GM19099 (cell line): ENCODE data around the gene PEX14.

Source experiments
- POLR2A ChIP-seq: IDR thresholded peaks from 3 replicates; pipeline ENCODE4 v1.6.1; 2011; ENCODE audit warnings: low read depth; ENCODE audit not compliant: insufficient read length; ENCODE audit errors: extremely low read depth

PEX14 gene

DNA sequence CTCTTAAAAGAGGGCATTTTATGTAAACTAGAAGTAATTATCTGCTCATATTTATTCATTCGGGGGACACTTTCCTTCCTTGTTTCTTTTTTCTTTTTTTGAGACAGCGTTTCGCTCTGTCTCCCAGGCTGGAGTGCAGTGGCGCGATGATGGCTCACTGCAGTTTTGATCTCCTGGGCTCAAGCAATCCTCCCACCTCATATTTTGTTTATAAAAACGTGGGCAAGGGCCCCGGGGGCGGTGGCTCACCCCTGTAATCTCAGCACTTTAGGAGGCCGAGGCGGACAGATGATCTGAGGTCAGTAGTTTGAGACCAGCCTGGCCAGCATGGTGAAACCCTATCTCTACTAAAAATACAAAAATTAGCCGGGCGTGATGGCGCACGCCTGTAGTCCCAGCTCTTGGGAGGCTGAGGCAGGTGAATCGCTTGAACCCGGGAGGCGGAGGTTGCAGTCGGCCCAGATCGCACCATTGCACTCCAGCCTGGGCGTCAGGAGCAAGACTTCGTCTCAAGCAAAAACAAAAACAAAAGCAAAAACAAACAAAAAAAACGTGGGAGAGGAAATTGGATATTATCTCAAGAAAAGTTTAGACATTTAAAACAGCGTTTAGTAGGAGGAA lies 1.5 kb upstream of the PEX14 start:
- no peak for TF ChIP-seq POLR2A

DNA sequence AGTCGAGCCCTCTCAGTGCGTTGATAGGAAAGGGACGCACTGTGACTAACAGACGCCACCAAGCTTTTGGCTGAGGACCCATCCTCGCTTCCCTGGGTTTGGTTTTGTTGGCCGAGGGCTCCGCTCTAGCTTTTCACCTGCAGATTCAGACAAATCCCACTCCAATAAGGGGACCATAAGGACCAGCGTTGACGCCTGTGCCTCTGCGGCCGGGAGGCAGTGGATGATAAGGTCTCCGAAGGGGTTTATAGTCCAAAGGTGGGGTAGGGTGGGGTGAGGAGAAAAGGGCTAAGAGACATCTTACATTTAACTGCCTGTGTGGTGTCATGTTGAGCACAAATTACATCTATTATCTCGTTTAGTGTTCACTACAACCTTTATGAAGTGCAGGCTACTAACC lies 760 bp downstream of the PEX14 start:
- no peak for TF ChIP-seq POLR2A

DNA sequence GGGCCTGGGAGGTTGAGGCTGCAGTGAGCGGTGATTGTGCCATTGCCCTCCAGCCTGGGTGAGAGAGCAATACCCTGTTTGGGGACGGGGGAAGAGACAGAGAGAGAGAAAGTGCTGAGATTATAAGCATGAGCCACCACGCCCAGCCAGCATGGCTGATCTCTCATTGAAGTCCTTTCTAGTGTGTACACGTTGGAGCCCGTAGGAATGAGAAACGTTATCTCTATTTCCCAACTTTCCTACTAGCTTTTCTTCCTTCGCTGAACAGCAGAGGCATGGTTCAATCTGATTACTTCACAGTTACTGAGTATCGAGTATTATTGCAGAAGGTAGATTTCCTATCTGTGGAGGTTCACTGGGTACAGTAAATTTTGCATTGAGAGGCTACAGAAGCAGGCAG lies 4.5 kb downstream of the PEX14 start:
- no peak for TF ChIP-seq POLR2A

DNA sequence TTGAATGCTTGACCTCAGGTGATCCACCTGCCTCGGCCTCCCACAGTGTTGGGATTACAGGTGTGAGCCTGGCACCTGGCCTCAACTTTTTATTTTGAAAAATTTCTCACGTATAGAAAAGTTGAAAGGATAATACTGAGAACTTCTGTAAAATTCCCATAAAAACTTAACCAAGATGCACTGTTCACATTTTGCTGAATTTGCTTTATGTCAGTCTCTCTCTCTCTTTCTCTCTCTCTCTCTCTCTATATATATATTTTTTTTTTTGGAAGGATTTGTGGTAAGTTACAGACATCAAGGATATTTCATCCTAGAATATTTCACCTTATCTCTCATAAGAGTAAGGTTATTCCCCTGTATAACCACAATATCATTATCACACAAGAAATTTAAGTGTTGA lies 5.9 kb downstream of the PEX14 start:
- no peak for TF ChIP-seq POLR2A

DNA sequence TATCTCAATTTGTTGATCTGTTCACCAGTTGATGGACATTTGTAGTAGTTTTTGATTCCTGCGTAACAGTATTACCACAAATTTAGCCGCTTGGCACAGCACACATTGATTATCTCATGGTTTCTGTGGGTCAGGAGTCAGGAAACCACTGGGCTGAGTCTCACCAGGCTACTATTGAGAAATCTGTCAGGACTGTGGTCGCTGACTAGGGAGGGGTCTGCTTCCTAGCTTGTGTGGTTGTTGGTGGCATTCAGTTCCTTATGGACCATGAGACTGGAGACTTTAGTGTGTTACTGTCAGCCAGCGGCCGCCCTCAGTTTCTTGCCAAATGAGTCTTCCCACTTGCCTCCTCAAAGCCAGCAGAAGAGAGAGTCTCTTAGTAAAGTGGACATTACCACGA lies 9.8 kb downstream of the PEX14 start:
- TF ChIP-seq POLR2A: no peak

DNA sequence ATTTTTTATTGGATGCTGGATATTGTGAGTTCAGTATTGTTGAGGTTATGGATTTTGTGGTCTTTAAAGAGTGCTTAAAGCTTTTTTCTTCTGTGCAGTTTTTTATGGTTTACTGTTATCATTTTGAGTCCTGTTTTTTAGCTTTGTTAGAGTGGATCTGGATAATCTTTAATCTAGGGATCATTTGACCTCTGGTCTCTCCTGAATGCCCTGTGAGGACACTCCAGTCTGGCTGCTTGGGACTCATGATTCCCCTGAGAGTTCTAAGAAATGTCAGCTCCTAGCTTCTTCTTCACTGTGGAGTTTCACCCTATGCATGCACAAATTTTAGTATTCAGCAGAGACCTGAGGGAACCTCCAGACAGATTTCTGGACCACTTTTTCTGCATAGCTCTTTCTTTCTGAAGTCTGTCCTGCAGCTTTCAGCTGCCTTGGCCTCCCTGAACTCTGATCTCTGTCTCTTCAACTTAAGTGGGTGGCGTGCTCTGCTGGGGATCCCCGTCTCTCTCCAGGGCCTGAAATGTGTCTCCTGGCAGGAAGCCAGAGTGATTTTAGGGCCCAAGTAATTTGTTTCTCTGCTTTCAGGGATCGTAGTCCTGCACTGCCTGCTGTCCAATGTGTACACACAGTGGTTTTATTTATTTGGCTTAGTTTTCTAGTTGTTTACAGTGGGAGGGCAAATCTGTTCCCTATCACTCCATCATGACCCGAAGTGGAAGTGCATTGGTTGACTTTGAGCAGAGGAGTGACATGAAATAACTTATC lies 14.7 kb downstream of the PEX14 start:
- TF ChIP-seq POLR2A: no peak

DNA sequence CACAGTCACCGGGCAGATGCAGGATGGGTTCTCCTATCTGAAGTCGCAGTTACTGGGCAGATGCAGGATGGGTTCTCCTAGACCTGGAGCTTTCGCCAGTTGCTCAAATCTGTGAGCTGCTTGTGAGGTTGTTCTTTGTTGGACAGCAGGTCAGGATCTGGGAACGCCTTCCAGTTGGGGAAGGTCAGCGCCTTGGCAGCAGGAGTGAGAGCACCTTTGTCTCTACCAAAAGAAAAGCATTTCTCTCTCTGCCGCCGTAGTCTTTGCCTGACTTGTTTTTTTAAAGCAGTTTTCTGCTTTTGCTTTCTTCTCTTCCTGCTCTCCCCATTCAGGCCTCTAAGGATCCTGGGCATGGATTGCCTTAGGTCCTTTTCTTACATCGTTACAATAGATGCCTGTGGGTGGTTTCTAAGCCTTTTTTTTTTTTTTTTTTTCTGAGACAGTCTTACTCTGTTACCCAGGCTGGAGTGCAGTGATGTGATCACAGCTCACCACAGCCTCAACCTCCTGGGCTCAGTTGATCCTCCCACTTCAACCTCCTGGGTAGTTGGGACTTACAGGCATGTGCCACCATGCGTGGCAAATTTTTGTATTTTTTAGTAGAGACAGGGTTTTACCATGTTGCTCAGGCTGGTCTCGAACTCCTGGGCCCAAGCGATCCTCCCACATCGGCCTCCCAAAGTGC lies 15.7 kb downstream of the PEX14 start:
- no peak for TF ChIP-seq POLR2A

DNA sequence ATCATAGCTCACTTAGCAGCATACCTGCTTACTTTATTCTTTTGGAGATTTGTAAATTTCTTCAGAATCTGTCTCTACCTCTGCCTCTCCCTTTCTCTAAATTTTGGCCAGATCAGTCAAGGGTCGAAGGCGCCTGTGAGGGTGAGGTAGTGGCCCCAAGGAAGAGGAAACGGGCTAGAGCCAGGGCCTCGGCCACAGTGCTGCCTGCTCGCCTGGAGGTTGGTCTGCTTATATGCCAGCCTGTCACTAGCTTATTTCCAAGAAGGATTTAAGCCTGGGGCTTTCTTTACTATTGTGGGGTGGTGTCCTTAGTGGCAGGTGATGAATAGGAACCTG lies 19.6 kb downstream of the PEX14 start:
- no peak for TF ChIP-seq POLR2A

DNA sequence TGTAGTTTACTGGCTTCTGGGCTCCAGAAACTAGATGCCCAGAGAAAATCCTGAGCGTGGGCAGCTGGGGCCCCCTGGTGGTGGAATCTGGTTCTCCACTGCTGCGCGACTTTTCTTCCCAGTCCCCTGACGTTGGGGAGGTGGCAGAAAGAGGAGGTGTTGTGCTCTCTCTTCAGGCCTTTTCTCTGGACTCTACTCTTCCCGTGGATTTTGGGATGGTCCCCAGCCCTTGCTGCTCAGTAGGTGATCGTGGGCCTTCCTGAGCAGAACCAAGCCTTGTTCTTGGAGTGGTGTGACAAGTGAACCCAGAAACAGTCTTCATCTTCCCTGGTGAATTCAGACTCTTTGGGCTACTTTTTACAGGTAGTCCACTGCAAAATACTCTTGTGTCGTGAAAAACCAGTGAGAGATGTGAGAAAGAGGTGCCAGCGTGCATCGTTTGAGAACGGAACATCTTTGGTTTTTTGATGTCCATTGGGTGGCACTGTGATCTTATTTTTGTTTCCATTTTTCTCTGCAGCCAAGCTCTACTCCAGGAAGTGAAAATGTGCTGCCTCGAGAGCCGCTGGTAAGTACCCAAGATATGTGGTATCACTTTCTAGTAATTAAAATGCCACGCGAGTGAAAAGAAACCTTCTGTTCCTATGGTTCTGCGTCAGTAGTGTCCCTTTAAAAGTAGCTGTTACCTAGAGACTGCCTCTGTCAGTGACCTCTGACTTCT lies 20.2 kb downstream of the PEX14 start:
- no peak for TF ChIP-seq POLR2A

DNA sequence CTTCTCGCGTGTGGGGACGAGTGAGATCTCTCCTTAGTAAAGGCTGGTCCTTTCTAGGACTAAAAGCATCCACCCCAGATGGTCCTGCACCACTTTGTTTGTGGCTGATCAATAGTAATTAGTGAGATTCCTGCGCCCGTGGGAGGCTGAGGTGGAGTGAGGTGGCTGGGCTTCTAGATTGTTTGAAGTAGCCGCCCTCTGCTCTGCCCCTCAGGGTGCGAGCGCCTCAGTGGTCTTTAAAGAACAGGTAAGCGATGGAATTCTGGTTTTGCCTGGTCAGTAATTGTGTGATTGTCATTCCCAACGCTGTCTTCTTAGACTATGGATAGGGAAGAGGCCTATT lies 20.7 kb downstream of the PEX14 start:
- no peak for TF ChIP-seq POLR2A

DNA sequence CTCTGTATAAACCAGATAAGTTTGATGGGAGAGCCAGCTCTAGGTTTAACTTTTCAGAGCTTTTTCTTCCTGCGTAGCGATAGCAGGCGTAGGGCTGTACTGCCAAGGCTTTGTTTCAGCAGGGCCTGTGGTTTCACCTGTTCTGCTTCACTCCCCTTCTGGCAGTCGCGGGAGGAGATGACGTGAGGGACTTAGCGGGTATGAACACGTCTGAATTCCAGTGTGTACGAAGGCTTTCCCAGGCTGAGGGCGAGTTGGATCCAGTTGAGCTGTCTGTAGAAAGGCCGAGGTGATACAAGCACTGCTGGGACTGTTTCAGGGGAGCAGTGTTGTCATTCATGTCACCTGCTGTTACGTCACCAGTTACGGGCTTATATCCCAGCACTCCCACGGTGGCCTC lies 21.2 kb downstream of the PEX14 start:
- no peak for TF ChIP-seq POLR2A

DNA sequence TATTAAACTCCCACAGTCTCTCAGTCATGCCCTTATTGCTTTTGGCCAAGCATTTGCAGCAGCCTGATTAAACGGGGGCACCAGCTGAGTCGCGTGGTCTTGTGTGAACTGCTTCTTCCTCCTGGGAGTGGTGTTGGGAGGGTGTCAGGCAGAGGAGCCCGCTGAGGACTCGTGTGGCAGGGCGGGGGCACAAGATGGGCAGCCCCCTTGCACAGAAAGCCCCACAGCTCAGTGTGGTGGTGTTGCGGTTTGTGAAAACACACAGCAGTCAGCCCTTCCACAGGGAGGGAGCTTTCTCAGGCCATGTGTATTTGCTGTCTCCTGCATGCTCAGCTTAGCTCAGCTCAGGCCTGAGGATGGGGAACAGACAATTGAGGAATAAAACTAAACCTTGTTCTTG lies 22.4 kb downstream of the PEX14 start:
- no peak for TF ChIP-seq POLR2A

DNA sequence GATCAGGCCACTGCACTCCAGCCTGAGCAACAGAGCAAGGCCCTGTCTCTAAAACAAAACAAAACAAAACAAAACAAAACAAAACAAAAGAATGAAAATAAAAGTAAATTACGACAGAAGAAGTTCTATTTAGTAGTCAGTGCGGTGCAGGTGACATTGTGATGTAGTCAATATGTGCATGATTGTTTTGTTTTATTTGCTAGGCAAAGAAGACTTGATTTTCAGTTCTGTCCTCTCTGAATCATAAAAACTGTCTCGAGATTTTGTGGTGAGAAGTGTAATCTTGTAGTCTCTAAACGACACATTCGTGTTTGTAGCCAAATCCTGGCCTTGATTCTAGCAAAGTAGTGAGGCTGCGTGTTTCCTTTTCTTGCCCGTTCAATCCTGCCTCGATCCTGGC lies 23.5 kb downstream of the PEX14 start:
- TF ChIP-seq POLR2A: no peak

DNA sequence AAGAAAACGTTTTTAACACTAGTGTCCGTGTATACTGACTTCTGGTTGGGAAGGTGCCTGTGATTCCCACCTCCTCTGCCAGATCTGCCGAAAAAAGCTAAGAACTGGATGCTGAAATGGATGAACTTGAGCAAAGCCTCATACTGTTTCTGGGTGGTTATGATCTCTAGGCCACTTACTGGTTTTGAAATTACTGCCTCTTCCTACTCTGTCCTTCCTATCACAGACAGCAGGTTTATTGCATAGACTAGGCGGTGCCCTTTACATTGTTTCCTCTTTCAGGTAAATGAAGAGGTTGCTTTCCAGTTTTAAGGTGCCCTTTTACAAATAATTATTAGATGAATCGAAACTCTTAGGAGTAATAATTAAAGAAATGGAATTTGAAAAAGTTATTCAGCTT lies 27.5 kb downstream of the PEX14 start:
- TF ChIP-seq POLR2A: no peak

DNA sequence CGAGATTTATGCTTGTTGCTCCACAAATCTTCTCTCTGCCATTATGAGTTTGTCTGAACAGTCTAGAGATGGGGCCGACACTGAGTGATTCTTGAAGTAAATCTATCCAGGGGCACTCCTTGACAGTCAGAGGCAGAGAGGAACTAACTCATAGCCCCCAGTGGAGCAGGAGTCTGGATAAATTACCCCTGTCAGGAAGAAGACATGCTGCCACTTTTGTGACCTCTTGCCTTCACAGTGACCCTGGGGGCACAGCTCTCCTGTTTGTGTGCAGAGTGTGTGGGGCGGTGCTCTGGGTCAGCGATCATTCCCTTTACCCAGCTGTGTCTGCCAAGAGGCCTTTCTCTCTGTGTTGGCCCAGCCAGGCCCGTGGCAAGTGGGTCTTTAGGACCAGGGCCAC lies 29.5 kb downstream of the PEX14 start:
- no peak for TF ChIP-seq POLR2A

DNA sequence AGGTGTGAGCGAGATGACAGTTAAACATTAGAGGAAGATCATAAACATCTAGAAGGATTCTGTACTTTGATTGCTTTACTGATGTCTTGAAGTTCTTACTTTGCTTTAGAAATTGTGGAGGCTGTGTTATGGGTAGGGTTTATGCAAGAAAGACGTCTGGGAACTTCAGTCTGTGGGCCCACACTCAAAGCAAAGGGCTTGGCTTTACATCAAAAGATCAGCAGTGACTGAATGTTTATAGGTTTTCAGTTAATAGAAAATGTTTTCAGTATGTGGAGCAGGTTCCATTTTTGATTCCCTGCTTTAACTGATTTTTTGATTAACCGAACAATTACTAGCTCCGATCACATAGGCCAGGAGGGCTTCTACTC lies 31.9 kb downstream of the PEX14 start:
- TF ChIP-seq POLR2A: no peak
